Measurements from ENCODE around the gene GASK1B. TPM values are rescaled to one million over a fixed set of nuclear protein-coding genes. Genes with fewer than 3 reads are reported as not detected.

GASK1B gene
- total and polyA plus RNA-seq, 2 donors (not counting 3 experiments of a cell fraction or from before 2014, with no cell fraction given): 160 to 235 TPM

DNA sequence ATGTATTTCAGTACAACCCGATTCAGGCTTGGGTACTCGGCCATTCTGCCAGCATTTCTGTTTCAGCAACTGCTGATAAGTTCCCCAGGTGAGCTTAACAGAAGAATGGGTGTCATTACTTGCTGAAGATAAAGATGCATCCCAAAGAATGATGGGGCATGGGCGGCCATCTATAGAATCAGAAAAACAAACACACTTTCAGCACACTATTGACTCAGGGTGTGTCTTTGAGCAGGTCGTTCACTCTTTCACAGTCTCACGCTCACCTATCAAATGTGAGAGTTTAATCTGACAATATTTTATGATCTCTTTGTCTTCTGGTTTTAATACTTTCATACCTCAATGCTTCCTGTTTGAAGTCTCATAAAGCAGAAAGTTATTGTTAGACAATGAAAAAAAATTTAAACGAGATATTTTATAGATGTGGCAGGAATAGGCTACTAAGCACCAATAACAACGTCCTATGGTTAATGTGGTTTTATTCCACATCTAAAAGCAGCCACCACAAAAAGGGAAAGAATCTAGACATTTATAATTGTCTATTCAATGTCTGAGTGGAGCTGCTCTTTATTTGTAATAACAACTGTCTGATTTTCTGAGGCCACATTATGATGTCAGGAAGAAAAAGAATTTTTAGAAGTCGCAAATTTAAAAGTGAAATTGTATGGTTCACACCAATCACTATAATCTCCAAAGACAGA, 17.0 kb downstream of the GASK1B start:
- BruUV-seq (replicated peaks): no TSS peak
- Histone ChIP-seq H3K4me2 (ENCODE audit: insufficient read depth, low read length) (no peak overlapping the region), H3K36me3 (ENCODE audit: control insufficient read depth in 2 of 2, extremely low read depth in 1 of 2, insufficient read depth in 2 of 2, low read length in 2 of 2) (peaks cover 7 to 9% of the 10 kb centered on the region in 2 experiments), H3K9me1 (replicated peaks; ENCODE audit: control insufficient read depth, extremely low read depth, insufficient read depth, low read length) (no peaks in the 10 kb centered on the region), H3K4me1 (ENCODE audit: control insufficient read depth, extremely low read depth, insufficient read depth, low read length) (peaks cover 43% of the 10 kb centered on the region), H3K79me2 (ENCODE audit: control insufficient read depth, insufficient read depth, low read length) (peaks cover 95% of the 10 kb centered on the region), H3K27me3 (ENCODE audit: control insufficient read depth in 2 of 2, insufficient read depth in 2 of 2, low read length in 2 of 2) (no peaks in the 10 kb centered on the region), H3K9me3 (replicated peaks; ENCODE audit: control insufficient read depth, insufficient read depth, low read length) (no peaks in the 10 kb centered on the region), H3K4me3 (replicated peaks in 1 of 3; ENCODE audit: insufficient read depth in 1 of 3, low read depth in 1 of 3, low read length in 3 of 3) (no peak overlapping the region), H2AFZ (ENCODE audit: low read depth, low read length) (no peak overlapping the region), H3K27ac (ENCODE audit: insufficient read depth, low read depth, low read length) (no peak overlapping the region), H4K20me1 (replicated peaks; ENCODE audit: control insufficient read depth, extremely low read depth, insufficient read depth, low read length) (peaks cover 4% of the 10 kb centered on the region), H3K9ac (replicated peaks; ENCODE audit: extremely low read depth, insufficient read depth, low read length) (no peak overlapping the region)
- dilution Hi-C loops (cut with MboI; ENCODE audit: extremely low pct_ligation_motif_present, low sequenced_read_pairs): loop anchor here (25.0 kb wide), 1 partner anchor 144 kb away; no protein-coding TSS in a partner anchor
- intact Hi-C loops (cut with micrococcal nuclease): no loop called here
- ChIA-PET CTCF (no interaction called here), POLR2A (no interaction called here)
- no peak for TF ChIP-seq EZH2 (IDR thresholded peaks at IDR 0.05; ENCODE audit: borderline replicate concordance, low read depth, low read length, severe bottlenecking)
- TF ChIP-seq, protein P1, sequence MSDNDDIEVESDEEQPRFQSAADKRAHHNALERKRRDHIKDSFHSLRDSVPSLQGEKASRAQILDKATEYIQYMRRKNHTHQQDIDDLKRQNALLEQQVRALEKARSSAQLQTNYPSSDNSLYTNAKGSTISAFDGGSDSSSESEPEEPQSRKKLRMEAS (IDR thresholded peaks at IDR 0.05; ENCODE audit: insufficient read depth, insufficient read length): no peak
- TF ChIP-seq JUN (IDR thresholded peaks at IDR 0.05; ENCODE audit: borderline replicate concordance, insufficient read depth, insufficient read length, low read depth): no peak
- no peak for TF ChIP-seq FOS (IDR thresholded peaks at IDR 0.05; ENCODE audit: borderline replicate concordance, insufficient read depth, low read length)
- TF ChIP-seq, protein P2, sequence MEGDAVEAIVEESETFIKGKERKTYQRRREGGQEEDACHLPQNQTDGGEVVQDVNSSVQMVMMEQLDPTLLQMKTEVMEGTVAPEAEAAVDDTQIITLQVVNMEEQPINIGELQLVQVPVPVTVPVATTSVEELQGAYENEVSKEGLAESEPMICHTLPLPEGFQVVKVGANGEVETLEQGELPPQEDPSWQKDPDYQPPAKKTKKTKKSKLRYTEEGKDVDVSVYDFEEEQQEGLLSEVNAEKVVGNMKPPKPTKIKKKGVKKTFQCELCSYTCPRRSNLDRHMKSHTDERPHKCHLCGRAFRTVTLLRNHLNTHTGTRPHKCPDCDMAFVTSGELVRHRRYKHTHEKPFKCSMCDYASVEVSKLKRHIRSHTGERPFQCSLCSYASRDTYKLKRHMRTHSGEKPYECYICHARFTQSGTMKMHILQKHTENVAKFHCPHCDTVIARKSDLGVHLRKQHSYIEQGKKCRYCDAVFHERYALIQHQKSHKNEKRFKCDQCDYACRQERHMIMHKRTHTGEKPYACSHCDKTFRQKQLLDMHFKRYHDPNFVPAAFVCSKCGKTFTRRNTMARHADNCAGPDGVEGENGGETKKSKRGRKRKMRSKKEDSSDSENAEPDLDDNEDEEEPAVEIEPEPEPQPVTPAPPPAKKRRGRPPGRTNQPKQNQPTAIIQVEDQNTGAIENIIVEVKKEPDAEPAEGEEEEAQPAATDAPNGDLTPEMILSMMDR (IDR thresholded peaks at IDR 0.05; ENCODE audit: extremely low read depth in 1 of 2, insufficient read depth in 1 of 2, low read depth in 1 of 2, low read length in 2 of 2): no peak
- no peak for TF ChIP-seq GATA2 (IDR thresholded peaks at IDR 0.05; ENCODE audit: insufficient read depth, insufficient read length, low read depth, low read length)
- TF ChIP-seq MYC (IDR thresholded peaks at IDR 0.05; ENCODE audit: low read depth, low read length): no peak
- no peak for TF ChIP-seq POLR2AphosphoS5 (IDR thresholded peaks at IDR 0.05; ENCODE audit: insufficient read depth, low read depth, low read length)
- no peak for TF ChIP-seq POLR2A (IDR thresholded peaks at IDR 0.05; ENCODE audit: low read depth, low read length)
- FAIRE-seq: no peak
- DNase-seq (ENCODE audit: low read depth, low spot score): no peak
